HG02840 (cell line): ENCODE data around the gene ARHGEF9.
"Not testable (repeated sequence)": the region's sequence is repeated elsewhere in the genome, so short reads cannot be mapped to it uniquely, and the experiment has no call there.

Experiments used
- ATAC-seq: cut with Tn5 transposase; IDR thresholded peaks from one replicate; pipeline ENCODE4 v1.9.1; 2021; ENCODE audit warnings: mild to moderate bottlenecking, moderate library complexity, moderate number of reproducible peaks; ENCODE audit not compliant: unreplicated experiment, low FRiP score

Gene ARHGEF9

DNA sequence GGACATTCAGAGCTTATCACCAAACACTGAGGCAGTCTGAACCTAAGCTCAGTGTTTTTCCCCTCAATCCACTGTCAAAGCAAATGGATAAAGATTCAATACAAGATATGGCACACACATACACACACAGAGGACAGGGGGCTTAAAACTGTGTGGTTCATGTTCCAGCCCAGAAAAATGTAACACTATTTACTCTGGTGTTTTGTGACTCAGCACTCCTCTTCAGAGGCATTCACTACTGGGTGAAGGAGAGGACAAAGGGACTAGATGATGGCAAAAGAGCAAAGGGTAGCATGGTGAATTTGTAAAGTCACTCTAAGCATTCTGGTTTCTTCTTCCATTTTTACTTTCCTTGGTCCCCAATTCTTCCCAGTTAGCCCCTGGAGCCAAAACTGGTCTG, 120.3 kb downstream of the ARHGEF9 start:
- ATAC-seq, result no peak

DNA sequence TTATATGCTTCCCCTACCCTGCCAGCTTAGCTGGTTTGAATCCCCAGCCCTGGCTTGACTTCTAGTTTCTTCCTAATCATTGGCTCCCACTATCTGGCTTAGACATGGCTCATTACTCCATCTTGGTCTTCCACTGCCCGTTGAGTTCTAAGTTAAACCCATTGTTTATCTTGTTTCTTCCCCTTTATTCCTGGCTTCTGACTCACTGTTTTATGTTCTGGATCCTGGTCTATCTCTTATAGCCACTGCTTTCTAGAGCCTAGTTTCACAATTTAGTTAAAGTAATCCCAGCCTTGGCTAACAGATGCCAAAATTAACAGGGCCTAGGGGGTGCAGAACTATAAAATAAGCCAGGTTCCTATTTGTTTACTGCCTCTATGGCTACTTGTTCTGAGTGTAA, 120.9 kb downstream of the ARHGEF9 start:
- ATAC-seq, result no peak

DNA sequence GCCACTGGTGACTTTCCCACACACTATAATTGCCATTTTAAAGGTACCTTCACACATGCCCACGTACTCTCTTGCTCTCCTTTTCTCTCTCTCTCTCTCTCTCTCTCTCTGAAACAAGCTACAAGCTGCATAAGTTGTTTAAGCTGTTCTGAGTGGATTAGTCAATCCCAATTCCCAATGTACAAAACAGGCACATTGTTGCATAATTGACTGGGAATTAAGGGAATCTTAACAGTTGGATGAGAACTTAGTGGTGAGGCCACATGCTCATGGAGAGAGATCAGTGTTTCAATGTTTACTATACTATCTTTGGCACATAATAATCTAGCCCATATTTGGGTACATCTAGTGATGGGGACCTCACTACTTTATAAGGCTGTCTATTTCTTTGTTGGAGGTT, 123.3 kb downstream of the ARHGEF9 start:
- no peak for ATAC-seq

DNA sequence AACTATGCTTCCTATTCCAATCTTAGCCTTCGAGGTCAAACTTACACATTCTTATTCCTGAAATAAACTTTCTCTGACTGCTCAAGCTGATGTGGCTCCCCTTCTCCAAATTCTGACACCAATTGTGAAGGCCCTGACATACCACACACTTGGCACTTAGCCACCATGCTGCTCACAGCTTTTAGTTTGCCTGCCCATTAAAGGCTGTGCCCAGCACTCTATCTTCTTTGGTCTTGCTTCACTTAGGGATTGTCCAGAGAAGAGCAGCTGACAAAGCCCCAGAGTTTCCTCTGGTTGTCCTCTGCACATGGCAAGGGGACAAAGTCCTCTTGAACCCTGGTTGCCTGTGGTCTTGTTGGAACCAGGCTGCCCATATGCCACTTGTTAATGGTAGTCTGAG, 126.1 kb downstream of the ARHGEF9 start:
- ATAC-seq, result no peak

DNA sequence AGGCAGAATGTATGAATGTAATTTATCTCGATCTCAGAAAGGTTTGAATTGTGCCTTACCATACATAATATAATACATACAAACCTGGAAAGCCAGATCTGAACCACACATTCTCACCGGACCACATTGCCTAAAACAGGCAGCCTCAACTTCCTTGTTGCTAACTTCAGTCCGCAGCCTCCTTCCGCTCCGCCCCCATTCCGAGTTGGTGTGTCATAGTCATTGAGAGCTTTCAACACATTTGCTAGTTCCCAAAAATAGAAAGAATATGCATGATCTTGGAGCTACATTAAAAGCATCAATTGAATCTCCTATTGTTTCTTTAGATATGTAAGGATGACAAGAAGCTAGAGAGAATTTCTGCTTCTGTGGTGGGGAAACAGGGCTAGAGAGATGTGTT, 127.2 kb downstream of the ARHGEF9 start:
- no peak for ATAC-seq

DNA sequence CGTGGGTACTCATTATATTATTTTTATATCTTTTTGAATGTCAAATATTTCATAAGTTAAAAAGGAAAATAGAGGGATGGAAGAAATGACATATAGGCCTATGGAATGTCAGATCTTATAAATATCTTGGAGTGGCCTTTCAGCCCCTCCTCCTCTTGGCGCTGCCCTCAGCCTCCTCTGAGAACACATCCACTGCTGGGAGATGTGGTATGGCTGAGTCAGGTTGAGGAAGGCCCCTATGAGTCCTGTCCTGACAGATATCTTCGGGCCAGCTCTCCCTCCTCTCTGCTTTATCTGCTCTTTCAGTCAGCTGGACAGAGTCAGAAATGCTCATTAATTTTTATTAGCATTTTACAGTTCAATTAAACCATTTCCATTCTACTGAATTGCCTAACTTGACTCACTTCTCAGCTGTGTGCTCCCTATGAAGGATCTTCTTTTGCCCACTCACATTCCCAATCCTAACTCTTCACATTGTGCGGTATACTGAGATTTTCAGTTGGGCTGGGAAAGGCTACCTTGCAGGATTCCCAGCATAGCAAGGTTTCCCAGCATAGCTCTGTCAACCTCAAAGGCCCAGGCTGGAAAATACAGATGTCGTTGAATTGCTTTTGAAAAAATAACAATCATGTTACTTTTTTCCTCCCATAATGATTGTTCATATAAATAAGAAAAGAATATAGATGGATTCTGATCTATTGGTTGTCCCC, 128.0 kb downstream of the ARHGEF9 start:
- no peak for ATAC-seq

DNA sequence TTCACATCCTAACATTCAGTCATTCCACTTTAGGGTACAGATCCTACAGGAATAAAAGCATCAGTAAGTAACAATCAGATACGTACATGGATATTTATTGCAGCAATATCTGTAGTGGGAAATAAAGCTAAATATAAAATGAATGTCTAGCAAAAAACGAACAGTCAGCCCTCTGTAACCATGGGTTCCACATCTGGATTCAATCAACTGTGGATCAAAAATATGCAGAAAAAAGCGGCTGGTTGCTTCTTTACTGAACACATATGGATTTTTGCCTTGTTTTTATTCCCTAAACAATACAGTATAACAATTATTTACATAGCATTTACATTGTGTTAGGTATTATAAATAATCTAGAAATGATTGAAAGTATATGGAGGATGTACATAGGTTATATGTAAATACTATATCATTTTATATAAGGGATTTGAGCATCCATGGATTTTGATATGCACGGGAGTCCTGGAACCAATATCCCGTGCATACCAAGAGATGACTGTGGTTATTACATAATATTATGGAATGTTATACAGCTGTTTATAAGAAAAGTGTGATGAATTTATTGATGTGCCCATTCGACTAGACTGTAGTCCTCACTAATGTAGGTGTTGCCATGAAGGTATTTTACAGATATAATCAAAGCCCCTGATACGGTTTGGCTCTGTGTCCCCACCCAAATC, 132.8 kb downstream of the ARHGEF9 start:
- ATAC-seq, result no peak

DNA sequence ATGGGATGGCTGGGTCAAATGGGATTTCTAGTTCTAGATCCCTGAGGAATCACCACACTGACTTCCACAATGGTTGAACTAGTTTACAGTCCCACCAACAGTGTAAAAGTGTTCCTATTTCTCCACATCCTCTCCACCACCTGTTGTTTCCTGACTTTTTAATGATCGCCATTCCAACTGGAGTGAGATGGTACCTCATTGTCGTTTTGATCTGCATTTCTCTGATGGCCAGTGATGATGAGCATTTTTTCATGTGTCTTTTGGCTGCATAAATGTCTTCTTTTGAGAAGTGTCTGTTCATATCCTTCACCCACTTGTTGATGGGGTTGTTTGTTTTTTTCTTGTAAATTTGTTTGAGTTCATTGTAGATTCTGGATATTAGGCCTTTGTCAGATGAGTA, 139.3 kb downstream of the ARHGEF9 start:
- ATAC-seq, result not testable (repeated sequence)

DNA sequence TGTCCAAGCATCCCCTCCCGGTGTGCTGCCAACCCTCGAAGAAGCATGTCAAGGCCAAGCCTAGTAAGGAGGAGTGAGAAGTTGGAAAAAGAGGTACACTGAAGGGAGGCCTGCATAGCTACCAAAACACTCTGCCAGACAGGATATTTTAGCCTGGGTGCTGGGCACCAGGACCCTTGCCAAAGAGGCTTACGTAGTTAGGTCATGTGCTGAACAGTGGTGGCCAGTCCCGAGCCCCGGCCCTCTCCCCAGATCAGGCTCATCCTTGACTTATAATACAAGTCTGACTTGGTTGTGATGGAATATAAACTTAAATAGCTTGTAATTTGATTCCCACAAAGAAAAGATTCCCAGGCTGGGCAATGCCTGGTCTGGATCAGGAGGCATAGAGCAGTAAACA, 149.3 kb downstream of the ARHGEF9 start:
- no peak for ATAC-seq

DNA sequence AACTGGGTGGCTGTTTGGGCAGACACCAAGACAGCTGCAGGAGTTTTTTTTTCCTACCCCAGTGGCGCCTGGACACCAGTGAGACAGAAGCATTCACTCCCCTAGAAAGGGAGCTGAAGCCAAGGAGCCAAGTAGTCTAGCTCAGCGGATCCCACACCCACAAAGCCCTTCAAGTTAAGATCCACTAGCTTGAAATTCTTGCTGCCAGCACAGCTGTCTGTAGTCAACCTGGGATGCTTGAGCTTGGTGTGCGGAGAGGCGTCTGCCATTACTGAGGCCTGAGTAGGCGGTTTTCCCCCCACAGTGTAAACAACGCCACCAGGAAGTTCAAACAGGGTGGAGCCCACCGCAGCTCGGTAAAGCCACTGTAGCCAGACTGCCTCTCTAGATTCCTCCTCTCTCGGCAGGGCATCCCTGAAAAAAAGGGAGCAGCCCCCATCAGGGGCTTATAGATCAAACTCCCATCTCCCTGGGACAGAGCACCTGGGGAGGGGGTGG, 171.4 kb downstream of the ARHGEF9 start:
- no peak for ATAC-seq

DNA sequence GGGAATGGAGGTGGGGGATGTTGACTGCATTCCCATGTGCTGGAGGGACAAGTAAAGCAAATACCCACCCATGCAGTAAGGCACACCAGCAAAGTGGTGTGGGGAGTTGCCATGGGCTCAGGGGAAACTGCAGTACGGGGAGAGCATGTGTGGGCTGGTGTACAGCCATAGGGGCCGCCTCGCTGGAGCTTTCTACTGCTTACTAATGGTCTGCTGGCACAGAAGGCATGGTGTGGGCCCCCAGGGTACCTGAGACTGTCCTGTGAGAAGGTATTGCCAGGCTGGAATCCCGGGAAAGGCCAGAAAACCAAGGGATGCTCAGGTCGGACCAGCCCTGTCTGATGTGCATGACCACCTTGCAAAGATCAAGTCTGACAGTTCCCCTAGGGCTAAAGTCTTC, 199.1 kb downstream of the ARHGEF9 start:
- ATAC-seq, result no peak
